ENCODE results near the gene KCND1. TPM values are rescaled to one million over a fixed set of nuclear protein-coding genes. Genes with fewer than 3 reads are reported as not detected.

KCND1 gene
- polyA plus RNA-seq, 1 donor (not counting 4 experiments of a cell fraction or from before 2014, with no cell fraction given) = 0.20 TPM

DNA sequence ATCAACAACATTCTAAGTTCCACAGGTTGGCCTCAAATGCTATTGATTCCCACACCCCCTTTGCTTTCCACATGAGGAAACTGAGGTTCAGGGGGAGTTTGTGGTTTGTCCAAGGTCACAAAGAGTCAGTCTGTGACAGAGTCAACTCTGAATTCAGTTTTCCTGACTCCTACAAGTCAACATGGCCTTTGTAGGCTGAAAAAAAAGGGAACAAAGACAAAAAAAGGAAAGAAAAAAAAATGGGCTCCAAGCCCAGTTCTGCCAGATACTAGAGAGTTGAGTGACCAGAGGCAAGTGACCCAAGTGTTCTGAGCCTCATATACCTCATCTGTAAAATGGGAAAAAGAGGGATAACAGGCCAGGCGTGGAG lies 36.4 kb downstream of the KCND1 start:
- dilution Hi-C loops (cut with MboI; ENCODE audit: extremely low pct_ligation_motif_present, low sequenced_read_pairs) = no loop called here
- H3K9ac ChIP-seq (ENCODE audit: control insufficient read depth, extremely low read depth, insufficient read depth, low read length) = no peak overlapping the region

DNA sequence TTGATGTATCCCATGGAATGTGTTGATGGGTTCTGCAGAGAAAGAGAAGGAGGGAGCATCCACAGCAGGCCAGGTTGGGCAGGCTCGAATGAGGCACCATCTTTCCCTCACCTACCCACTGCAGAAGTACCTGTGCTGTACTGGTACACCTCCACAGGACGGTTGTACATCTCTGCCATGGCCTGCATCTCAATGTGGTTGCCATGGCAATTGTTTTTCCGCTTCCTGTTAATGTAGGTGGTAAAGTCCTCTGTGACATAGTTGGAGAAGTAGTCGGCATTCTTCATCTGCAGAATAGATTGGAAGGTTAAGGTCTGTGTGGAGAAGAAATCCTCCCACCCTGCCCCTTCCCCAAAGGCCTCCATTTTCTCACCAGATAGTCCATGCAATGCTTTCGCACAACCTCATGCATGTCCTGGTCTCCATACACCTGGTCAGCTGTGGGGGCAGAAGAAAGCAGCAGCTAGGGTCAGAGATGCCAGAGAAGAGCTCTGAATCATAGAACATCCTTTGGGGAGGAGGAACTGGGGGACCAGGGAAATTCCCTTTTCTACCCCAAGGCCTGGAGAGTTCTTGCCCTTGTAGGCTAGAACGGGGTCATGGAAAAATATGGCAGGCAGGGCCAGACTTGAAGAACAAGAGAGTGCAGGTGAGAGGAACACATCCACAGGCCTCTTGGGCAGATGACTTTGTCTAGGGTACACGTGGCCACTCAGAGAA lies 36.9 kb downstream of the KCND1 start:
- Histone ChIP-seq H2AFZ (ENCODE audit: control insufficient read depth, low read length) (no peak overlapping the region), H3K9ac (ENCODE audit: control insufficient read depth, extremely low read depth, insufficient read depth, low read length) (no peak overlapping the region), H4K20me1 (ENCODE audit: control insufficient read depth, extremely low read depth, insufficient read depth, low read length) (no peaks in the 10 kb centered on the region), H3K27ac (ENCODE audit: control insufficient read depth, insufficient read depth, low read length) (no peak overlapping the region), H3K27me3 (ENCODE audit: control insufficient read depth, extremely low read depth, insufficient read depth, low read length) (no peaks in the 10 kb centered on the region), H3K36me3 (ENCODE audit: control insufficient read depth in 2 of 2, extremely low read depth in 1 of 2, insufficient read depth in 2 of 2, low read length in 2 of 2) (peaks cover under 1 to 4% of the 10 kb centered on the region in 2 experiments), H3K4me3 (ENCODE audit: control insufficient read depth in 2 of 3, extremely low read depth in 1 of 3, insufficient read depth in 2 of 3, low read depth in 1 of 3, low read length in 3 of 3) (no peak overlapping the region), H3K4me2 (ENCODE audit: control insufficient read depth, extremely low read depth, insufficient read depth, low read depth, low read length) (no peak overlapping the region), H3K79me2 (ENCODE audit: control insufficient read depth, insufficient read depth, low read length) (peaks cover 7% of the 10 kb centered on the region), H3K9me1 (ENCODE audit: control insufficient read depth, extremely low read depth, insufficient read depth, low read length) (no peaks in the 10 kb centered on the region), H3K4me1 (ENCODE audit: control insufficient read depth, extremely low read depth, insufficient read depth, low read length) (no peaks in the 10 kb centered on the region), H3K9me3 (ENCODE audit: control insufficient read depth, low read depth, low read length) (no peaks in the 10 kb centered on the region)
- DNase-seq (ENCODE audit: low read depth, low spot score) (no peak), FAIRE-seq (no peak)
- dilution Hi-C loops (cut with MboI; ENCODE audit: extremely low pct_ligation_motif_present, low sequenced_read_pairs) = no loop called here
- TF ChIP-seq, protein P1, sequence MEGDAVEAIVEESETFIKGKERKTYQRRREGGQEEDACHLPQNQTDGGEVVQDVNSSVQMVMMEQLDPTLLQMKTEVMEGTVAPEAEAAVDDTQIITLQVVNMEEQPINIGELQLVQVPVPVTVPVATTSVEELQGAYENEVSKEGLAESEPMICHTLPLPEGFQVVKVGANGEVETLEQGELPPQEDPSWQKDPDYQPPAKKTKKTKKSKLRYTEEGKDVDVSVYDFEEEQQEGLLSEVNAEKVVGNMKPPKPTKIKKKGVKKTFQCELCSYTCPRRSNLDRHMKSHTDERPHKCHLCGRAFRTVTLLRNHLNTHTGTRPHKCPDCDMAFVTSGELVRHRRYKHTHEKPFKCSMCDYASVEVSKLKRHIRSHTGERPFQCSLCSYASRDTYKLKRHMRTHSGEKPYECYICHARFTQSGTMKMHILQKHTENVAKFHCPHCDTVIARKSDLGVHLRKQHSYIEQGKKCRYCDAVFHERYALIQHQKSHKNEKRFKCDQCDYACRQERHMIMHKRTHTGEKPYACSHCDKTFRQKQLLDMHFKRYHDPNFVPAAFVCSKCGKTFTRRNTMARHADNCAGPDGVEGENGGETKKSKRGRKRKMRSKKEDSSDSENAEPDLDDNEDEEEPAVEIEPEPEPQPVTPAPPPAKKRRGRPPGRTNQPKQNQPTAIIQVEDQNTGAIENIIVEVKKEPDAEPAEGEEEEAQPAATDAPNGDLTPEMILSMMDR (optimal IDR thresholded peaks at IDR 0.05 in 1 of 3, IDR thresholded peaks at IDR 0.05 in 1 of 3, conservative IDR thresholded peaks at IDR 0.05 in 1 of 3; ENCODE audit: extremely low read depth in 1 of 3, insufficient read depth in 2 of 3, low read length in 3 of 3) = no peak

More for the DNA sequence above, 36.4 kb downstream of the KCND1 start:
- Histone ChIP-seq H4K20me1 (ENCODE audit: control insufficient read depth, extremely low read depth, insufficient read depth, low read length) (no peaks in the 10 kb centered on the region), H3K4me3 (ENCODE audit: control insufficient read depth in 2 of 3, extremely low read depth in 1 of 3, insufficient read depth in 2 of 3, low read depth in 1 of 3, low read length in 3 of 3) (no peak overlapping the region), H3K79me2 (ENCODE audit: control insufficient read depth, insufficient read depth, low read length) (peaks cover 13% of the 10 kb centered on the region), H3K36me3 (ENCODE audit: control insufficient read depth in 2 of 2, extremely low read depth in 1 of 2, insufficient read depth in 2 of 2, low read length in 2 of 2) (peaks cover 3 to 4% of the 10 kb centered on the region in 2 experiments), H3K9me1 (ENCODE audit: control insufficient read depth, extremely low read depth, insufficient read depth, low read length) (no peaks in the 10 kb centered on the region), H3K4me2 (ENCODE audit: control insufficient read depth, extremely low read depth, insufficient read depth, low read depth, low read length) (no peak overlapping the region), H3K4me1 (ENCODE audit: control insufficient read depth, extremely low read depth, insufficient read depth, low read length) (no peaks in the 10 kb centered on the region), H2AFZ (ENCODE audit: control insufficient read depth, low read length) (no peak overlapping the region), H3K27me3 (ENCODE audit: control insufficient read depth, extremely low read depth, insufficient read depth, low read length) (no peaks in the 10 kb centered on the region), H3K27ac (ENCODE audit: control insufficient read depth, insufficient read depth, low read length) (no peak overlapping the region), H3K9me3 (ENCODE audit: control insufficient read depth, low read depth, low read length) (no peaks in the 10 kb centered on the region)
- FAIRE-seq (no peak), DNase-seq (ENCODE audit: low read depth, low spot score) (no peak)
- TF ChIP-seq EZH2 (IDR thresholded peaks at IDR 0.05; ENCODE audit: low read length) = no peak
- TF ChIP-seq, protein P1 (optimal IDR thresholded peaks at IDR 0.05 in 1 of 3, IDR thresholded peaks at IDR 0.05 in 1 of 3, conservative IDR thresholded peaks at IDR 0.05 in 1 of 3; ENCODE audit: extremely low read depth in 1 of 3, insufficient read depth in 2 of 3, low read length in 3 of 3) = no peak

Measured in keratinocyte (primary cell).